BJ (cell line): ENCODE results near the gene TENT4A. TPM values are rescaled to one million over a fixed set of nuclear protein-coding genes. Genes with fewer than 3 reads are reported as not detected.
A peak's percentile ranks its signal among the peaks of the same experiment; 100 is the strongest.

ENCODE experiments used
- CTCF ChIA-PET: fragments of 350-600 bp; formaldehyde crosslinking; extraction: SDS; loops from one replicate; lab custom pipeline; 2021; ENCODE audit warnings: antibody characterized with exemption, inconsistent platforms; lab: Yijun Ruan, JAX
- POLR2A ChIA-PET: fragments of 300-600 bp; sonication (Branson Sonifier 250); formaldehyde crosslinking; extraction: SDS; loops from one replicate; lab custom pipeline; 2021; ENCODE audit warnings: antibody characterized with exemption; lab: Charles Lee
- DNase-seq: peaks from one replicate; pipeline ENCODE4 v3.0.0-alpha.2; 2011; ENCODE audit warnings: low read depth
- H3K27me3 ChIP-seq: 2 replicates; pipeline ENCODE4 v1.6.0; 2011; ENCODE audit warnings: low read length; ENCODE audit not compliant: control insufficient read depth, insufficient read depth
- H3K36me3 ChIP-seq: 2 replicates; pipeline ENCODE4 v1.5.1; 2011; ENCODE audit warnings: low read length; ENCODE audit not compliant: control insufficient read depth, insufficient read depth
- H3K4me3 ChIP-seq: 2 replicates; pipeline ENCODE4 v1.5.1; 2011; ENCODE audit warnings: low read depth, mild to moderate bottlenecking, control low read depth, low read length
- polyA plus RNA-seq: library from polyadenylated mRNA; depleted of rRNA; stranded (reverse); fragments of >200 nt; gene quantifications from 2 replicates; pipeline ENCODE4 v1.2.3, GENCODE V29; 2011
- TF ChIP-seq, protein P1 (sequence below): IDR thresholded peaks from 2 replicates; pipeline ENCODE4 v1.5.1; 2011; ENCODE audit warnings: low read depth, mild to moderate bottlenecking, control low read depth, inconsistent platforms, low read length, moderate library complexity; ENCODE audit not compliant: insufficient read depth

The TENT4A gene
- polyA plus RNA-seq, 1 experiment, result 4.0 TPM

DNA sequence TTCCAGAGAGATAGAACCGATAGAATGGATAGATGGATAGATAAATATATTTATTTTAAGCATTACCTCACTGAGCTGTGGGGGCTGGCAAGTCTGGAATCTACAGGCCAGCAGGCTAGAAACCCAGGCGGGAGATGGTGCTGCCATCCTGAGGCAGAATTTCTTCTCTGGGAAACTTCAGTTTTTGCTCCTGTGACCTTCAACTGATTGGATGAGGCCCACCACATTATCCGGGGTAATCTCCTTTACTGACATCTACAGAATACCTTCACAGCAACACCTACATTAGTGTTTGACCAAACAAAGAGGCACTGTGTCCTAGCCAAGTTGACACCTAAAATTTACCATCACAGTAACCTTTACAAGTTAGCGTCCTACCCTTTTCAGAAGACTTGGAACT lies 29.2 kb upstream of the TENT4A start:
- DNase-seq, result no peak
- POLR2A ChIA-PET, result no interaction called here
- CTCF ChIA-PET, result no interaction called here
- Histone ChIP-seq H3K36me3 (no peaks in the 10 kb centered on the region), H3K27me3 (peaks cover 2% of the 10 kb centered on the region; the same call in 1 of the 2 replicates), H3K4me3 (no peak overlapping the region)
- TF ChIP-seq, protein P1, sequence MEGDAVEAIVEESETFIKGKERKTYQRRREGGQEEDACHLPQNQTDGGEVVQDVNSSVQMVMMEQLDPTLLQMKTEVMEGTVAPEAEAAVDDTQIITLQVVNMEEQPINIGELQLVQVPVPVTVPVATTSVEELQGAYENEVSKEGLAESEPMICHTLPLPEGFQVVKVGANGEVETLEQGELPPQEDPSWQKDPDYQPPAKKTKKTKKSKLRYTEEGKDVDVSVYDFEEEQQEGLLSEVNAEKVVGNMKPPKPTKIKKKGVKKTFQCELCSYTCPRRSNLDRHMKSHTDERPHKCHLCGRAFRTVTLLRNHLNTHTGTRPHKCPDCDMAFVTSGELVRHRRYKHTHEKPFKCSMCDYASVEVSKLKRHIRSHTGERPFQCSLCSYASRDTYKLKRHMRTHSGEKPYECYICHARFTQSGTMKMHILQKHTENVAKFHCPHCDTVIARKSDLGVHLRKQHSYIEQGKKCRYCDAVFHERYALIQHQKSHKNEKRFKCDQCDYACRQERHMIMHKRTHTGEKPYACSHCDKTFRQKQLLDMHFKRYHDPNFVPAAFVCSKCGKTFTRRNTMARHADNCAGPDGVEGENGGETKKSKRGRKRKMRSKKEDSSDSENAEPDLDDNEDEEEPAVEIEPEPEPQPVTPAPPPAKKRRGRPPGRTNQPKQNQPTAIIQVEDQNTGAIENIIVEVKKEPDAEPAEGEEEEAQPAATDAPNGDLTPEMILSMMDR, result no peak

DNA sequence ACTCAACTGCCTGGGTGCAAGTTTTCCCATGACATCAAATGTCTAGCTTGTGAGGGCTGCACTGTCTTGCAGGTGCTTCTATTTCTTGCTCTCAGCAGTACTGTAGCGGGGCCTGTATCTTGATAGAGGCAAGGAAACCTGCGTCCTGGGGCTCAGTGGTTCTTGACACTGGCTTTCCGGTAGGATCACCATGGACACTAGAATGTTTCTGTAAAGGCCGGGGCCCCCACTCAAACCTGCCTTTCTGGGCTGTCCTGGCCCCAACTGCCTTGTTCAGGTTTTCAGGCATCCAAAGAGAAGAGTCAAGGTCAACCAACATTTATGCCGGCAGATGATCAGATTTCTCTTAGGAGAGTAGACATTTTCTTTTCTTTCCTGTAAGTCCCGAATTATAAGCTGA lies 26.7 kb upstream of the TENT4A start:
- Histone ChIP-seq H3K4me3 (no peak overlapping the region), H3K27me3 (peaks cover 2% of the 10 kb centered on the region; the same call in 1 of the 2 replicates), H3K36me3 (no peaks in the 10 kb centered on the region)
- DNase-seq, result no peak
- ChIA-PET POLR2A (no interaction called here), CTCF (interaction anchor here (0.8 to 1.7 kb wide), 2 partner anchors 13 to 17 kb away, joined by 3 to 4 read pairs; no protein-coding TSS in a partner anchor)
- TF ChIP-seq, protein P1, result no peak

DNA sequence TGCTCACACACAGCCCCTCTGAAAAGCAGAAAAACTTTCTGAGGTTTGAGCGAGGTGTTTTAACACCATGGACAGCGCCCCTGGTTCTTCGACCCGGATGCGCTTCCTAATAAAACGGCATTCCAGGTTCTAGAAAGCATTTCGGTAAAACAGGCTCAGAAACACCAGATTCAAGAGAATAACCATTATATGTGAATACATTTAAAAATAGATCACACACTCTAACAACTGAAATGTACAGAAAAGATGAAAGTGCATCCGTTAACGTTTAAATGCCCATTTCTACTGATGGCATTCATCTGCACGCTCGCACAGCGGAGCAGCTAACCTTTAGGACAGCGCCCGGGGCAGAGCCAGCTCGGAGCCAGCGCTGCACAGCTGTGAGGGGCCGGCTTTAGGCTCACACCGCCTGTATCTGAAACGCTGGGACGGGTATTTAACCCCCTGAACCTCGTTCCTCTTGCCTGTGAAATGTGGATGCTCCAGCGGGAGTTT lies 26.3 kb upstream of the TENT4A start:
- no peak for DNase-seq
- ChIA-PET POLR2A (no interaction called here), CTCF (interaction anchor here (0.8 to 1.7 kb wide), 2 partner anchors 14 to 17 kb away, joined by 3 to 4 read pairs; no protein-coding TSS in a partner anchor)
- TF ChIP-seq, protein P1, result no peak
- Histone ChIP-seq H3K27me3 (peaks cover 2% of the 10 kb centered on the region; the same call in 1 of the 2 replicates), H3K4me3 (peak overlapping the region; percentile 0; the same call in 1 of the 2 replicates), H3K36me3 (no peaks in the 10 kb centered on the region)

DNA sequence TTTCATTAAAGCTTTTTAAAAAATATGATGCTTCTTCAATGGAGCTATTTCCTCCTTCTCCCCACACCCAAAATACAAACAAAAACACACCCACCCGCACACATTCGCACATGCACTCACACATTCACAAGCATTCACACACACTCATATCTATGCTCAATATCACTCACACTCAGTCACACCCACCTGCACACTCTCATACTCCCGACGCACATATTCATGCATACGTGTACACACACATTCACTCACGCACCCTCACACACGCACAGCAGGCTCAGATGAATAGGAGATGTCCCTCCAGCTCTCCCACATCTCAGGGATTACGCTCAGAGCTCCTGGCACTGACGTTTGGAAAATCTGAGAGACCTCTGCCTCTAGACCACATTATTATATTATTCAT lies 25.7 kb upstream of the TENT4A start:
- no peaks in the 10 kb centered on the region for H3K36me3 ChIP-seq
- no peak for DNase-seq
- TF ChIP-seq, protein P1, result no peak
- H3K4me3 ChIP-seq, result no peak overlapping the region
- POLR2A ChIA-PET, result no interaction called here
- H3K27me3 ChIP-seq, result peaks cover 2% of the 10 kb centered on the region; the same call in 1 of the 2 replicates
- CTCF ChIA-PET, result interaction anchor here (1.7 kb wide), 1 partner anchor 16 kb away, joined by 4 read pairs; no protein-coding TSS in a partner anchor

DNA sequence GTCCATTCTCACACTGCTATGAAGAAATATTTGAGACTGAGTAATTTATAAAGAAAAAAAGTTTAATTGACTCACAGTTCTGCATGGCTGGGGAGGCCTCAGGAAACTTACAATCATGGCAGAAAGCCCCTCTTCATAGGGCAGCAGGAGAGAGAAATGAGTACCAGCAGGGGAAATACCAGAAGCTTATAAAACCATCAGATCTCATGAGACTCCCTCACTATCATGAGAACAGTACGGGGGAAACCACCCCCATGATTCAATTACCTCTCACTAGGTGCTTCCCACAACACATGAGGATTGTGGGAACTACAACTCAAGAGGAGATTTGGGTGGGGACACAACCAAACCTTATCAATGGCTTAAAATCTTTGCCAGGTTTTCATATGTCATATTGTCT lies 20.3 kb upstream of the TENT4A start:
- no peak overlapping the region for H3K4me3 ChIP-seq
- ChIA-PET CTCF (interaction anchor here (0.7 kb wide), 1 partner anchor 20 kb away, joined by 3 read pairs; no protein-coding TSS in a partner anchor), POLR2A (no interaction called here)
- no peak for DNase-seq
- H3K36me3 ChIP-seq, result no peaks in the 10 kb centered on the region
- TF ChIP-seq, protein P1, result no peak
- 0 out of 2 replicates have a peak, but pooled peaks cover 2% of the 10 kb centered on the region for H3K27me3 ChIP-seq
